D721Med (cell line): ENCODE measurements around the gene PLEK2.

Experiments
- DNase-seq: peaks from one replicate; pipeline ENCODE4 v3.0.0; 2011; ENCODE audit warnings: low spot score; ENCODE audit not compliant: insufficient read length
- FAIRE-seq: peaks from 2 replicates; lab custom pipeline; 2011; peaks lifted over from hg19 to GRCh38; lab: Jason Lieb, UNC
- CTCF ChIP-seq: IDR thresholded peaks from 2 replicates; pipeline ENCODE4 v1.5.1; 2012; ENCODE audit warnings: mild to moderate bottlenecking, control low read depth; ENCODE audit not compliant: insufficient read depth; ENCODE audit errors: missing control alignments

The PLEK2 gene

DNA sequence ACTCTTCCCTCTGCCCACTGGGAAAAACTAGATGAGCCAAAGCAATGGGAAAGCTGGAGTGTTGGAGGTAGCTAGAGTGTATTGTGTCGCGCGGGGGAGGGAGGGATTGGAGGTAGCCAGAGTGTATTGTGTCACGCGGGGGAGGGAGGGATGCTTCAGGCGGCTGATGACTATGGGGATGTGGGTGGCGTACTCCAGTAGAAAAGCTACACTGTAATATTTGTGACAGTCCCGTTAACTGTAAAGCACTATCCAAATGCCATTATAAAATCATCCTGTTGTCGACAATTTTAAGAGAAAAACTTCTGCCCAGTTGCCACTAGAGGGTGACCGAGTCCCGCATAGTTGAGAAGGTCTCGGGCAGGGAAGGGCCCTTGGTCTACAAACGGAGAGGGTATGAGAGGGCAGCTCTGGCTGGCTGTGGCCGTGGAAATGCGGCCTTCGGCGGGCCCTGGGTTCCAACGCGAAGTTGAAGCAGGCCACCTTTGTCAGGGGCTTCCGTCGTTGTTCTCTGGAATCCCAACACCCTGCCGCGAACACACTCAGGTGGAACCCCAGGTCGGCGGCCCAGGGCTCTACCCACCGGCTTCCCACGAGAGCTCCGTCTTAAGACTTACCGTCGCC lies 15.1 kb upstream of the PLEK2 start:
- DNase-seq (peak; percentile 72), FAIRE-seq (no peak)
- TF ChIP-seq CTCF, result peak; percentile 91

DNA sequence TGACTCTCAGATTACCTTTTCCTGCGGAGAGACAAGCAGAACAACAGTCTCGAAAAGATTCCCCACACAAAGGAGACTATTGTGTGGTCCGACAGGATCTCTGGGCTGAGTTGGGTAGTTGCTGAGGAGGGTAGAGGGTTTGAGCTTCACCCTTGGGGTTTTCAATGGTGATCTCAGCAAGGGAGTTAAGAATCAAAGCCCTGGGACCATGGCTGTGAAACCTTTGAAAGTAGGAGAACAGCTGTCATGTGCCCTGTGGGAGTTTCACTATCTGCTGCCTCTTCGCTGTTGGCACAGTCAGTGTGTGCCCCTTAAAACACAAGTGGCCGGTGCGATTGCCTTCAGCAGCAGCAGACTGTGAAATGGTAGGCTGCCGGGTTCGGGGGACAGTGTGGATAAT lies 14.2 kb upstream of the PLEK2 start:
- DNase-seq, result no peak
- no peak for FAIRE-seq
- TF ChIP-seq CTCF, result no peak

DNA sequence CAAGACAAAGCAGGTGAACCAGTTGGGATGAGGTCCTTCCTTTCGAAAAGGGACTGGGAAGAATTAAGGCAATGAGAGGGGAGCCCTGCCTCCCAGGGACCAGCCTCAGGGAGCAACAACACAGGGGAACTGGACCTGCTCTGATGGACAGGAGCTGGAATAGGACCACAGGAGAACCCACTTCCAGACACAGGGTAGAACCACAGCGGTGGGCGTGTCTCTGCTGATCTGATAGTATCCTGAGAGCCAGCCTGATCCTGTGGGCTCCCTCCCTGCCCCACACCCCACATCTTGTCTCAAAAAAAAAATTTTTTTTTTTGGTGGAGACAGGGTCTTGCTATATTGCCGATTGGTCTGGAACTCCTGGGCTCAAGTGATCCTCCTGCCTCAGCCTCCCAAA lies 13.6 kb upstream of the PLEK2 start:
- TF ChIP-seq CTCF, result no peak
- FAIRE-seq (no peak), DNase-seq (no peak)

DNA sequence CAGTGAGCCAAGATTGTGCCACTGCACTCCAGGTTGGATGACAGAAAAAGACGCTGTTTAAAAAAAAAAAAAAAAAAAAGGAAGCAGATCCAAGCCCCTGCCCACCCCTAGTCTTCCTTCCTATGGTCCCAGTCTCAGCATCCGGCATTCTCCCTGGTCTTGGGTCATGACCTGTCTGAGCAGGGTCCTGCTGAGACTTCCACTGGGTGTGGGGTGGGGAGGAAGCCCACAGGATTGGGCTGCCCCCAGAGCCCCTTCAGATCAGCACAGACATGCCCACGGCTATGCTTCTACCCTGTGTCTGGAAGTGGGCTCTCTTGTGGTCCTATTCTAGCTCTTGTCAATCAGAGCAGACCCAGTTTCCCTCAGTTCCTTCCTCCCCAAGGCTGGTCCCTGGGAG lies 12.6 kb upstream of the PLEK2 start:
- DNase-seq, result no peak
- TF ChIP-seq CTCF, result no peak
- FAIRE-seq, result no peak

DNA sequence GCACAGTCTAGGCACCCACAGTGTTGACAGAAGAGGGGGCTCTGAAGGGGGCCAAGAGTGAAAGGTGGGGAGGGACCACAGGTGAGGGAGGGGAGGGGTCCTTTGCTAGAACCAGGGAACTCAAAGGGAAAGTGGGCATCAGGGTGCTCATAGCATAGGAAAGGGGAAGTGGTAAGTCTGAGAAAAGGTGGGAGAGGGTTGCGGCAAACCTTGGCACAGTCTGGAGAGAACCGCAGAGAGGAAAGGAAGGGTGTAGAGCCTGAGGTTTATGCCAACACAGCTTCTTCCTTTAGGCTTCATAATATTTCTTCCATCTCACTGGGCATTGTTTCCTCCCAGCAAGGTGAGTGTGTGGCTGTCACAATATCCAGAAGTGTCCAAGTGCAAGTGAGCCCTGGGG lies 11.5 kb upstream of the PLEK2 start:
- DNase-seq, result no peak
- no peak for FAIRE-seq
- TF ChIP-seq CTCF, result no peak

- FAIRE-seq (no peak), DNase-seq (no peak)
- no peak for TF ChIP-seq CTCF
These were observed 9.6 kb upstream of the PLEK2 start for GRCh38 chr14:67421356-67422224.
